Right lobe of liver (tissue), 6 donors: ENCODE results near the gene COL25A1. TPM values are rescaled to one million over a fixed set of nuclear protein-coding genes. Genes with fewer than 3 reads are reported as not detected.

Experiments used
- ATAC-seq, 4 donors: fragments of 200-7000 bp; cut with Tn5 transposase; one replicate each; pipeline ENCODE4 v1.9.1; 2020; ENCODE audit warnings: mild to moderate bottlenecking in 4 of 4, moderate library complexity in 4 of 4
- DNase-seq, 3 donors: peaks; one replicate each; pipeline ENCODE4 v3.0.0-alpha.2; 2020
- H3K27ac ChIP-seq, 3 donors: fragments of 200-600 bp; one replicate each; pipeline ENCODE4 v1.8.0; 2022
- H3K27me3 ChIP-seq, 2 donors: fragments of 200-600 bp; one replicate each; pipeline ENCODE4 v1.8.0; 2022
- H3K36me3 ChIP-seq, 4 donors: fragments of 200-600 bp; sonication (generic) in 1 of 4; one replicate each; pipeline versions ENCODE4 v1.5.1 to v1.8.0; 2017 to 2022; ENCODE audit warnings: control low read depth in 1 of 4
- H3K4me1 ChIP-seq, 4 donors: fragments of 200-600 bp; sonication (generic) in 1 of 4; one replicate each; pipeline versions ENCODE4 v1.5.1 to v1.8.0; 2017 to 2022; ENCODE audit warnings: control low read depth in 1 of 4
- H3K4me3 ChIP-seq, 3 donors: fragments of 200-600 bp; one replicate each; pipeline ENCODE4 v1.8.0; 2022
- H3K9me3 ChIP-seq, 4 donors: fragments of 200-600 bp; sonication (generic) in 1 of 4; one replicate each; pipeline versions ENCODE4 v1.5.1 to v1.8.0; 2017 to 2022; ENCODE audit warnings: control low read depth in 1 of 4
- POLR2A ChIP-seq: fragments of 450-650 bp; IDR thresholded peaks from one replicate; pipeline ENCODE4 v1.6.1; 2017; ENCODE audit warnings: antibody characterized with exemption, mild to moderate bottlenecking
- WGBS: methylation state at CpG from one replicate; pipeline ENCODE4 v1.1.6; 2018; ENCODE audit warnings: low coverage, low lambda C conversion rate; ENCODE audit not compliant: insufficient coverage; ENCODE audit errors: missing lambda C conversion rate; 5-methylcytosine and 5-hydroxymethylcytosine counted together
- intact Hi-C, 2 donors: fragments of 100-400 bp; cut with DNase I; formaldehyde crosslinking; loops; one replicate each; pipeline versions ENCODE4 v1.11.2 to v1.14.1; 2022
- total RNA-seq, 6 experiments: library from RNA; depleted of rRNA in 2 of 6; stranded (reverse); fragments of >200 nt in 2 of 6; fragmentation: NEBNext Ultra II Directional in 3 of 6; extraction: Animal tissue kit (Norgen Biotek cat#: 25700) in 3 of 6; gene quantifications; one replicate each; pipeline versions ENCODE4 v1.1.0 to v1.2.4, GENCODE V29; 2016 to 2023
- TF ChIP-seq, protein P1 (sequence below), 4 donors: fragments of 200-600 bp in 3 of 4; fragments of 450-650 bp in 1 of 4; IDR thresholded peaks; one replicate each; pipeline versions ENCODE4 v1.5.1 to v1.8.0; 2016 to 2022; ENCODE audit warnings: antibody characterized with exemption in 4 of 4, mild to moderate bottlenecking in 2 of 4
- donor health status: DM: no; HTN: yes; CAD: no.
- donor health status: DM: no; HTN: no; CAD: no.
- donor health status: DM: no; HTN: no; CAD: no.
- donor health status: DM: no; HTN: yes; CAD: no.
- donor health status: DM: no; HTN: yes; CAD: no.

COL25A1 gene
- total RNA-seq, 6 experiments from 2014 or later: 0.06 to 4.8 (median 1.3) TPM

DNA sequence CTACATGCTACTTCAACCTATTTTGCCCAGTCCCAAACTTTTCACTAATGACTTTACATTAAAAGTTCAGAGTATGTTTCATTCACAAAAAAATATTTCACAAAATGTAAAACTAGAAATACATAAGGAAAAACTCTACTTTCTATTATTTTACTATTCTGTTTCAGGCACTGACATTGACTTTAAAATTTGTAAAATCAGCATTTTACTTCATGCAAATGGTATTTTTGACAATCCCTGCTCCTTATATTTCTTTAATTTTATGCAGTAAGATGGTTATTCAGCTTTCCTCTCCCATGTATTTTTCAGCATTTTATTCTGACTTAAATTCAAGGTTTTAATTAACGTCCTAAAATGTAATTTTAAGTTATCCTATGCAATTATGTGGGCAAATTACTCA, 178.5 kb downstream of the COL25A1 start:
- H3K27ac ChIP-seq: no peak overlapping the region
- TF ChIP-seq POLR2A: no peak
- TF ChIP-seq, protein P1, sequence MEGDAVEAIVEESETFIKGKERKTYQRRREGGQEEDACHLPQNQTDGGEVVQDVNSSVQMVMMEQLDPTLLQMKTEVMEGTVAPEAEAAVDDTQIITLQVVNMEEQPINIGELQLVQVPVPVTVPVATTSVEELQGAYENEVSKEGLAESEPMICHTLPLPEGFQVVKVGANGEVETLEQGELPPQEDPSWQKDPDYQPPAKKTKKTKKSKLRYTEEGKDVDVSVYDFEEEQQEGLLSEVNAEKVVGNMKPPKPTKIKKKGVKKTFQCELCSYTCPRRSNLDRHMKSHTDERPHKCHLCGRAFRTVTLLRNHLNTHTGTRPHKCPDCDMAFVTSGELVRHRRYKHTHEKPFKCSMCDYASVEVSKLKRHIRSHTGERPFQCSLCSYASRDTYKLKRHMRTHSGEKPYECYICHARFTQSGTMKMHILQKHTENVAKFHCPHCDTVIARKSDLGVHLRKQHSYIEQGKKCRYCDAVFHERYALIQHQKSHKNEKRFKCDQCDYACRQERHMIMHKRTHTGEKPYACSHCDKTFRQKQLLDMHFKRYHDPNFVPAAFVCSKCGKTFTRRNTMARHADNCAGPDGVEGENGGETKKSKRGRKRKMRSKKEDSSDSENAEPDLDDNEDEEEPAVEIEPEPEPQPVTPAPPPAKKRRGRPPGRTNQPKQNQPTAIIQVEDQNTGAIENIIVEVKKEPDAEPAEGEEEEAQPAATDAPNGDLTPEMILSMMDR (IDR thresholded peaks at IDR 0.05): no peak
- no peaks in the 10 kb centered on the region for H3K4me1 ChIP-seq
- no peaks in the 10 kb centered on the region for H3K27me3 ChIP-seq
- ATAC-seq: no peak
- 43% methylated on average over 1 of the region's 1 CpG for WGBS
- DNase-seq: no peak
- no peaks in the 10 kb centered on the region for H3K9me3 ChIP-seq
- no peaks in the 10 kb centered on the region for H3K36me3 ChIP-seq
- no peak overlapping the region for H3K4me3 ChIP-seq
- intact Hi-C loops: no loop called here

DNA sequence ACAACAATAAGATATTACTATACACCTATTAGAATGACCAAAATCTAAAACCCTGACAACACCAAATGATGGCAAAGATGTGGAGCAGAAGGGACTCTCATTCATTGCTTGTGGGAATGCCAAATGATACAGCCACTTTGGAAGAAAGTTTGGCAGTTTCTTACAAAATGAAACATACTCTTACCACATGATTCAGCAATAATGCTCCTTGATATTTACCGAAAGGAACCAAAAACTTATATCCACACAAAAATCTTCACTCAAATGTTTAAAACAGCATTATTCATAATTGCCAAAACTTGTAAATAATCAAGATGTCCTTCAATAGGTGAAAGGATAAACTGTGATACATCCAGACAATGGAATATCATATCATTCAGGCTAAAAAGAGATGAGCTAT, 180.9 kb downstream of the COL25A1 start:
- no peaks in the 10 kb centered on the region for H3K4me1 ChIP-seq
- no peaks in the 10 kb centered on the region for H3K36me3 ChIP-seq
- intact Hi-C loops: no loop called here
- H3K9me3 ChIP-seq: no peaks in the 10 kb centered on the region
- ATAC-seq: no peak
- no peak for DNase-seq
- 31% methylated on average over 1 of the region's 1 CpG for WGBS
- H3K27ac ChIP-seq: no peak overlapping the region
- no peak overlapping the region for H3K4me3 ChIP-seq
- H3K27me3 ChIP-seq: no peaks in the 10 kb centered on the region
- TF ChIP-seq, protein P1 (IDR thresholded peaks at IDR 0.05): no peak
- TF ChIP-seq POLR2A: no peak

DNA sequence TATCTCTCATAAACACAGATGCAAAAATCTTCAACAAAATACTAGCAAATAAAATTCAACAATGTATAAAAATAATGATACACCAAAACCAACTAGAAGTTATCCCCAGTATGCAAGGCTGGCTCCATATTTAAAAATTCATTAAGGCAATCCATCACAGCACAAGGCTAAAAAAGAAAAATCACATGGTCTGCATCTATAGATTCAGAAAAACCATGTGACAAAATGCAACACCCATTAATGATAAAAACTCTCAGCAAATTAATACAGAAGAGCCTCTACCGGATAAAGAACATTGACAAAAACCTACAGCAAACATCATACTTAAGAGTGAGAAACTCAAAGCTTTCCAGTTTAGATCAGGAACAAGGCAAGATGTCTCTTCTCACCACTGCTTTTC, 182.6 kb downstream of the COL25A1 start:
- intact Hi-C loops: no loop called here
- ATAC-seq (no peak), DNase-seq (no peak)
- WGBS: 88% methylated on average over 1 of the region's 1 CpG
- no peaks in the 10 kb centered on the region for H3K4me1 ChIP-seq
- no peak overlapping the region for H3K4me3 ChIP-seq
- no peaks in the 10 kb centered on the region for H3K27me3 ChIP-seq
- no peak overlapping the region for H3K27ac ChIP-seq
- H3K9me3 ChIP-seq: no peaks in the 10 kb centered on the region
- no peak for TF ChIP-seq POLR2A
- TF ChIP-seq, protein P1 (IDR thresholded peaks at IDR 0.05): no peak
- H3K36me3 ChIP-seq: no peaks in the 10 kb centered on the region

DNA sequence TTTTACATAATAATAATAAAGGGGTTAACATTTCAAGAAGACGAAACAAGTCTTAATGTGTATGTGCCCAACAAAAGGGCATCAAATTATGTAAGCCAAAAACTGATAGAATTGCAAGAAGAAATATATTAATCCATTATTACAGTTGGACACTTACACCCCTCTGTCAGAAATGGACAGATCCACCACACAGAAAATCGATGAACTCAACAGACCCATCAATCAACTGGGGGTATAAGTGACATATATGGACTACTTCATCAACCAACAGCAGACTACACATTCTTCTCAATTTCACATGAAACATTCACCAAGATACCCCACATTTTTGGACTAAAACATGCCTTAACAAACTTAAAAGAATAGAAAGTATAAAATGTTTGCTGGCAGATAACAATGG, 183.8 kb downstream of the COL25A1 start:
- no peak for ATAC-seq
- Histone ChIP-seq H3K27me3 (no peaks in the 10 kb centered on the region), H3K27ac (no peak overlapping the region), H3K36me3 (no peaks in the 10 kb centered on the region), H3K4me1 (no peaks in the 10 kb centered on the region), H3K9me3 (no peaks in the 10 kb centered on the region), H3K4me3 (no peak overlapping the region)
- DNase-seq: no peak
- intact Hi-C loops: no loop called here
- TF ChIP-seq, protein P1 (IDR thresholded peaks at IDR 0.05): no peak
- no peak for TF ChIP-seq POLR2A
- 78% methylated on average over 2 of the region's 2 CpGs for whole genome bisulfite sequencing

DNA sequence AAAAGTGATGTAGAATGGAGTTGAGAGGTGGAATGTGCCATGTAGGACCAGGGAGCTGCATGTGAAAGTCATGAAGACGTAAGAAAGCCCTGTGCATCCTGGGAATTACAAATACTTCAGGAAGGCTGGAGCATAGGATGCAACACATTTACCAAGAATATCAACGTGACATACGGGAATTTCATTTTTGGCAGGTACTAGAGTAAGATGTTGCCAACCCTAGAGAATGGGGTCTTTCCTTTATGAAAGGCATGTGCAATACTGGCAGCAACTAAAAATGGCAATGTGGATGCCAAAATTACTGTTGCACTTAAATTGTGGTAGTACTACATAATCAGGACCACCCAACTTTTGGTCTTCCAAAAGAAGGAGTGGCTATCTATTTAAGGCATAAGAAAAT, 188.0 kb downstream of the COL25A1 start:
- no peak overlapping the region for H3K4me3 ChIP-seq
- 50% methylated on average over 3 of the region's 3 CpGs for WGBS
- no peak for TF ChIP-seq POLR2A
- TF ChIP-seq, protein P1 (IDR thresholded peaks at IDR 0.05): no peak
- no peaks in the 10 kb centered on the region for H3K27me3 ChIP-seq
- intact Hi-C loops: no loop called here
- H3K27ac ChIP-seq: no peak overlapping the region
- no peaks in the 10 kb centered on the region for H3K4me1 ChIP-seq
- ATAC-seq: no peak
- H3K9me3 ChIP-seq: no peaks in the 10 kb centered on the region
- no peaks in the 10 kb centered on the region for H3K36me3 ChIP-seq
- no peak for DNase-seq
